Measurements from ENCODE around the gene TENT5C.

The TENT5C gene

GRCh38 chr1:117590273-117590925 lies 15.4 kb upstream of the TENT5C start:
- Histone ChIP-seq H3K9me3 (ENCODE audit: low read length) (no peaks in the 10 kb centered on the region), H4K20me1 (ENCODE audit: insufficient read depth, low read length) (no peaks in the 10 kb centered on the region), H3K79me2 (ENCODE audit: insufficient read depth, low read length) (no peaks in the 10 kb centered on the region), H3K4me2 (ENCODE audit: low read length) (no peak overlapping the region), H3K4me1 (ENCODE audit: insufficient read depth, low read length, severe bottlenecking) (peaks cover 7% of the 10 kb centered on the region), H3K27me3 (ENCODE audit: insufficient read depth, low read length) (no peaks in the 10 kb centered on the region), H3K27ac (ENCODE audit: low read depth, low read length, poor library complexity, severe bottlenecking) (no peak overlapping the region), H3K9me2 (ENCODE audit: low read depth, low read length) (no peaks in the 10 kb centered on the region), H3K36me3 (ENCODE audit: insufficient read depth, low read length) (no peaks in the 10 kb centered on the region), H3K9ac (ENCODE audit: low read length) (no peak overlapping the region), H3F3A (ENCODE audit: insufficient read depth, low read length) (no peaks in the 10 kb centered on the region), H3K4me3 (ENCODE audit: low read depth, low read length, poor library complexity, severe bottlenecking) (no peak overlapping the region), H2AFZ (ENCODE audit: low read length) (no peak overlapping the region)
- TF ChIP-seq CTCF (IDR thresholded peaks at IDR 0.05; ENCODE audit: low read length) (no peak), EZH2 (IDR thresholded peaks at IDR 0.05; ENCODE audit: borderline replicate concordance, low read length) (no peak)

- no peaks in the 10 kb centered on the region for H3K9me3 ChIP-seq (ENCODE audit: low read length)
- H2AFZ ChIP-seq (ENCODE audit: low read length): no peak overlapping the region
- TF ChIP-seq CTCF (IDR thresholded peaks at IDR 0.05; ENCODE audit: low read length) (no peak), EZH2 (IDR thresholded peaks at IDR 0.05; ENCODE audit: borderline replicate concordance, low read length) (no peak)
- no peaks in the 10 kb centered on the region for H3K27me3 ChIP-seq (ENCODE audit: insufficient read depth, low read length)
- no peak overlapping the region for H3K9ac ChIP-seq (ENCODE audit: low read length)
- no peak overlapping the region for H3K4me2 ChIP-seq (ENCODE audit: low read length)
- H3K36me3 ChIP-seq (ENCODE audit: insufficient read depth, low read length): no peaks in the 10 kb centered on the region
- H3F3A ChIP-seq (ENCODE audit: insufficient read depth, low read length): no peaks in the 10 kb centered on the region
- H3K27ac ChIP-seq (ENCODE audit: low read depth, low read length, poor library complexity, severe bottlenecking): no peak overlapping the region
- no peaks in the 10 kb centered on the region for H4K20me1 ChIP-seq (ENCODE audit: insufficient read depth, low read length)
- H3K9me2 ChIP-seq (ENCODE audit: low read depth, low read length): no peaks in the 10 kb centered on the region
- H3K4me3 ChIP-seq (ENCODE audit: low read depth, low read length, poor library complexity, severe bottlenecking): no peak overlapping the region
- peaks cover 16% of the 10 kb centered on the region for H3K4me1 ChIP-seq (ENCODE audit: insufficient read depth, low read length, severe bottlenecking)
- H3K79me2 ChIP-seq (ENCODE audit: insufficient read depth, low read length): no peaks in the 10 kb centered on the region
Observed at GRCh38 chr1:117591252-117591651, 14.6 kb upstream of the TENT5C start.

DNA sequence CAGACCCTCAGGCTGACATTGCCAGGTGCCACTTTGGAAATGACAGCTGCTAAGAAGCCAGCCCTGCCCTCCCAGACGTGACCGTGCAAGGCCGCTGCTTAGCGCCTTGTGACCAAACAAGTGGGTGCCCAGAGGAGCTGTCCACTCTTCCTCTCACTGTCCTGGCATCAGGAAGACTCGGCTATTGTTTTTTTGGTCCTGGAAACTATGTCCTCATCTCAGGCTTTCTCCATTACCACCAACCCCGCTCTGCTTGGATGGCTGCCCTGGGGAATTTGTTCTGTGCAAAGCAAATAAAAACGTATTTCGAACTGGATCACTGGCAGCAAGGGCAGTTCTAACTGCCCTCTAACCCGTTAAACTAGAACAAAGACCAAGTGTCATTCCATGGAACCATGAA lies 13.7 kb upstream of the TENT5C start:
- Histone ChIP-seq H3K4me3 (ENCODE audit: low read depth, low read length, poor library complexity, severe bottlenecking) (no peak overlapping the region), H3K36me3 (ENCODE audit: insufficient read depth, low read length) (no peaks in the 10 kb centered on the region), H3K79me2 (ENCODE audit: insufficient read depth, low read length) (no peaks in the 10 kb centered on the region), H3F3A (ENCODE audit: insufficient read depth, low read length) (no peaks in the 10 kb centered on the region), H2AFZ (ENCODE audit: low read length) (no peak overlapping the region), H3K9me3 (ENCODE audit: low read length) (no peaks in the 10 kb centered on the region), H3K27me3 (ENCODE audit: insufficient read depth, low read length) (no peaks in the 10 kb centered on the region), H3K9me2 (ENCODE audit: low read depth, low read length) (no peaks in the 10 kb centered on the region), H4K20me1 (ENCODE audit: insufficient read depth, low read length) (no peaks in the 10 kb centered on the region), H3K27ac (ENCODE audit: low read depth, low read length, poor library complexity, severe bottlenecking) (no peak overlapping the region), H3K4me1 (ENCODE audit: insufficient read depth, low read length, severe bottlenecking) (peaks cover 24% of the 10 kb centered on the region), H3K9ac (ENCODE audit: low read length) (no peak overlapping the region), H3K4me2 (ENCODE audit: low read length) (no peak overlapping the region)
- TF ChIP-seq CTCF (IDR thresholded peaks at IDR 0.05; ENCODE audit: low read length): no peak
- TF ChIP-seq EZH2 (IDR thresholded peaks at IDR 0.05; ENCODE audit: borderline replicate concordance, low read length): no peak

Measured in OCI-LY1 (cell line).